Kidney (tissue), 14 donors: ENCODE measurements around the gene FBXO9. TPM values are rescaled to one million over a fixed set of nuclear protein-coding genes. Genes with fewer than 3 reads are reported as not detected.

Source experiments
- DNase-seq, 5 donors: peaks; one replicate each; pipeline ENCODE4 v3.0.0-alpha.2; 2013 to 2020
- FAIRE-seq: peaks from 2 replicates; lab custom pipeline; 2012; peaks lifted over from hg19 to GRCh38; lab: Jason Lieb, UNC
- H3K27ac ChIP-seq, 2 donors: one replicate each; pipeline ENCODE4 v1.7.0; 2013; ENCODE audit warnings: low read depth in 2 of 2, low read length in 2 of 2, inconsistent platforms in 1 of 2
- H3K27me3 ChIP-seq: one replicate; pipeline ENCODE4 v1.7.1; 2013; ENCODE audit warnings: low read length, inconsistent platforms; ENCODE audit not compliant: control insufficient read depth, insufficient read depth
- H3K36me3 ChIP-seq, 3 donors: one replicate each; pipeline versions ENCODE4 v1.7.0 to v1.7.1; 2013; ENCODE audit warnings: low read length in 3 of 3, control low read depth in 1 of 3, inconsistent platforms in 1 of 3; ENCODE audit not compliant: insufficient read depth in 3 of 3, control insufficient read depth in 2 of 3
- H3K4me1 ChIP-seq, 3 donors: one replicate each; pipeline versions ENCODE4 v1.7.0 to v1.7.1; 2013; ENCODE audit warnings: low read length in 3 of 3, inconsistent platforms in 1 of 3, low read depth in 1 of 3; ENCODE audit not compliant: control insufficient read depth in 2 of 3, insufficient read depth in 2 of 3
- H3K4me3 ChIP-seq, 3 donors: one replicate each; pipeline versions ENCODE4 v1.7.0 to v1.8.1; 2013; ENCODE audit warnings: low read length in 3 of 3, control low read depth in 1 of 3, inconsistent platforms in 1 of 3
- H3K9ac ChIP-seq, 3 donors: one replicate each; pipeline versions ENCODE4 v1.7.0 to v1.7.1; 2013; ENCODE audit warnings: low read length in 3 of 3, control low read depth in 1 of 3, inconsistent platforms in 1 of 3
- H3K9me3 ChIP-seq, 3 donors: one replicate each; pipeline versions ENCODE4 v1.7.0 to v1.7.1; 2013; ENCODE audit warnings: low read length in 3 of 3, control low read depth in 1 of 3, inconsistent platforms in 1 of 3; ENCODE audit not compliant: control insufficient read depth in 2 of 3, insufficient read depth in 1 of 3
- intact Hi-C: fragments of 100-400 bp; cut with DNase I; formaldehyde crosslinking; loops from one replicate; pipeline ENCODE4 v1.11.1; 2022
- polyA plus RNA-seq: library from polyadenylated mRNA; stranded (reverse); fragments of 350-450 nt; fragmentation: Illumina TruSeq; extraction: RNeasy Lipid Tissue Mini Kit (QIAGEN cat#74804); gene quantifications from one replicate; pipeline ENCODE4 v1.2.3, GENCODE V29; 2014; ENCODE audit warnings: low read depth, low replicate concordance; ENCODE audit not compliant: insufficient read depth
- total RNA-seq: library from RNA; stranded (reverse); fragmentation: NEBNext Ultra II Directional; extraction: Animal tissue kit (Norgen Biotek cat#: 25700); gene quantifications from one replicate; pipeline ENCODE4 v1.2.1, GENCODE V29; 2021
- TF ChIP-seq, protein P1 (sequence below): IDR thresholded peaks from 3 replicates; pipeline ENCODE4 v1.5.1; 2012; ENCODE audit warnings: mild to moderate bottlenecking, moderate library complexity, borderline replicate concordance; ENCODE audit not compliant: insufficient read depth; ENCODE audit errors: extremely low read depth
- donor health status: control.
- donor health status: control.
- donor health status: control.
- donor health status: control.
- donor health status: control.
- donor health status: DM: yes; HTN: yes; CAD: no.
- donor health status: Normal renal cell carcinoma (clear cell type).

Gene FBXO9
- total and polyA plus RNA-seq, 2 donors from 2014 or later = 45.2 to 94.7 TPM

DNA sequence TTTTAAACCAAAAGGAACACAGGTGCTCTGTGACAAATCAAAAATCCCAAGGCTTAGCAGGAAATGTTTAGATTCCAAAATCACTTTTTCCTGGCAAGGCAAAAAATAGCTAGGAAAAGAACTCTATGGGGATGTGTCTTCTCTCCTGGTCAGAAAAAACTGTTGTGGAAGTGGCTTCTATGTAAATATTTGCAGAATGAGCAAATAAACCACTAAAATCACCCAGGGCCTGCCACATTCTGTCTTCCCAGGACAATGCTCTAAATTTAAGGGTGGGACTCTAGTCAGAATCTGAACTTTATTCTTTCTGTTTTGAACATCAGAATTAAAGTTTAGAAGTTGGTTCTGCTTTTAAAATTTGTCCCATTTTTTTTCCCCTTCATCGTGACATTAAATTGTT is 54.1 kb downstream of the FBXO9 start:
- no peaks in the 10 kb centered on the region for H3K27me3 ChIP-seq
- H3K27ac ChIP-seq = no peak overlapping the region
- no peaks in the 10 kb centered on the region for H3K9me3 ChIP-seq
- H3K36me3 ChIP-seq = no peaks in the 10 kb centered on the region
- DNase-seq = no peak
- TF ChIP-seq, protein P1, sequence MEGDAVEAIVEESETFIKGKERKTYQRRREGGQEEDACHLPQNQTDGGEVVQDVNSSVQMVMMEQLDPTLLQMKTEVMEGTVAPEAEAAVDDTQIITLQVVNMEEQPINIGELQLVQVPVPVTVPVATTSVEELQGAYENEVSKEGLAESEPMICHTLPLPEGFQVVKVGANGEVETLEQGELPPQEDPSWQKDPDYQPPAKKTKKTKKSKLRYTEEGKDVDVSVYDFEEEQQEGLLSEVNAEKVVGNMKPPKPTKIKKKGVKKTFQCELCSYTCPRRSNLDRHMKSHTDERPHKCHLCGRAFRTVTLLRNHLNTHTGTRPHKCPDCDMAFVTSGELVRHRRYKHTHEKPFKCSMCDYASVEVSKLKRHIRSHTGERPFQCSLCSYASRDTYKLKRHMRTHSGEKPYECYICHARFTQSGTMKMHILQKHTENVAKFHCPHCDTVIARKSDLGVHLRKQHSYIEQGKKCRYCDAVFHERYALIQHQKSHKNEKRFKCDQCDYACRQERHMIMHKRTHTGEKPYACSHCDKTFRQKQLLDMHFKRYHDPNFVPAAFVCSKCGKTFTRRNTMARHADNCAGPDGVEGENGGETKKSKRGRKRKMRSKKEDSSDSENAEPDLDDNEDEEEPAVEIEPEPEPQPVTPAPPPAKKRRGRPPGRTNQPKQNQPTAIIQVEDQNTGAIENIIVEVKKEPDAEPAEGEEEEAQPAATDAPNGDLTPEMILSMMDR = no peak
- no peaks in the 10 kb centered on the region for H3K4me1 ChIP-seq
- no peak overlapping the region for H3K9ac ChIP-seq
- no peak for FAIRE-seq
- intact Hi-C loops = no loop called here
- H3K4me3 ChIP-seq = no peak overlapping the region

DNA sequence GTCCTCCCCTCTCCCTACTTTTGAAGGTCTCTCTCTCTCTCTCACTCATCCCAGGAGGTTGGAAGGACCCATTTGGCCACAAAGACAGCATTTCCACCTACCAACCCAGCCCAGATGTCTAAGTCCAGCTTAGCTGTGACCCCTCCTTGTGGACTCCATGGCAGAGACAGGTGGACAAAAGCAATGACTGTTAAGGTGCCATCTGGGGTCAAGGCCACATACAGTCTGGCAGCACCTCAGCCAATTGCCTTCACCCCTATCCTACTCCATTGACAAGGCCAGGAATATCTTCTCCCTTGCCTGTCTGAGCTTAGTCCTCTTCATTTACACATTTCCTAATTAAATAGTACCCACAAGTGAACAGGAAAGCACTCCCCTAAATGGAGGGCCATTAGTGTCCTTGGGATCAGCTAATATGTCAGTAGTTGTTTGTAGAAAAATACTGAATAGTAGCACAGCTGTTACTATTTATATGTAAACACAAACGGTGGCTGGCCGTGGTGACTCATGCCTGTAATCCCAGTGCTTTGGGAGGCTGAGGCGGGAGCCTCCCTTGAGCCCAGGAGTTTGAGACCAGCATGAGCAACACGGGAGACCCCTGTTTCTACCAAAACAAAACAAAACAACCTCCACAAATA is 54.7 kb downstream of the FBXO9 start:
- H3K9me3 ChIP-seq = no peaks in the 10 kb centered on the region
- H3K4me3 ChIP-seq = no peak overlapping the region
- H3K27ac ChIP-seq = no peak overlapping the region
- DNase-seq (no peak), FAIRE-seq (no peak)
- no peaks in the 10 kb centered on the region for H3K27me3 ChIP-seq
- H3K4me1 ChIP-seq = no peaks in the 10 kb centered on the region
- intact Hi-C loops = no loop called here
- no peaks in the 10 kb centered on the region for H3K36me3 ChIP-seq
- H3K9ac ChIP-seq = no peak overlapping the region
- TF ChIP-seq, protein P1 = no peak

DNA sequence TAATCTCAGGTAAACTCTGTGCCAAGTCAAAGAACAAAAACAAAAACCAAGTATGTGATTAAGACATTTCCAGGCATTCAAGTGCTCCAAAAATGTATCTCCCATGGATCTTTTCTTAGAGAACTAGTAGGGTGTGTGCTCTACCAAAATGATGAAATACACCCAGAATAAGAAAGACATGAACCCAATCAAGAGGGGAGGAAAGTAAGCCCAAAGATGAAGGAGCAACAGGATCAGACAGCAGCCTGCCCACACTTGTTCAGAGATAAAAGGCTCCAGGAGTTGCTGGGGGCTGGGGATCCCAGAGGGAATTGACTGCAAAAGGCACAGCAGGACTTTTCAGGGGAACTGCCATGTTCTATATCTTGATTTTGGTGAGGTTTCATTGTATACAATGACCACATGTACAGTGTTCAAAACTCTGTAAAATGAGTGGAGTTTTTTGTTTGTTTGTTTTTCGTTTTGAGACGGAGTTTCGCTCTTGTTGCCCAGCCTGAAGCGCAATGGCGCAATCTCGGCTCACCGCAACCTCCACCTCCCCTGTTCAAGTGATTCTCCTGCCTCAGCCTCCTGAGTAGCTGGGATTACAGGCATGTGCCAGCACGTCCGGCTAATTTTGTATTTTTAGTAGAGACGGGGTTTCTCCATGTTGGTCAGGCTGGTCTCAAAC is 59.1 kb downstream of the FBXO9 start:
- no peaks in the 10 kb centered on the region for H3K36me3 ChIP-seq
- no peak overlapping the region for H3K27ac ChIP-seq
- H3K4me1 ChIP-seq = peaks cover 0 to 7% (median 3%) of the 10 kb centered on the region in 3 donors
- DNase-seq (no peak), FAIRE-seq (no peak)
- no peak overlapping the region for H3K9ac ChIP-seq
- no peak overlapping the region for H3K4me3 ChIP-seq
- intact Hi-C loops = no loop called here
- no peaks in the 10 kb centered on the region for H3K9me3 ChIP-seq
- TF ChIP-seq, protein P1 = no peak
- H3K27me3 ChIP-seq = no peaks in the 10 kb centered on the region
